Measurements from ENCODE around the gene SEC16A.

- TF ChIP-seq POLR2A (IDR thresholded peaks at IDR 0.05; ENCODE audit: low read length) (no peak), GATA1 (IDR thresholded peaks at IDR 0.05; ENCODE audit: low read depth, low read length) (no peak)
Observed at GRCh38 chr9:136511144-136511669, 28.4 kb upstream of the SEC16A start.
